Amniotic stem cell (primary cell): ENCODE data around the gene PLEKHA1.

ENCODE experiments used
- DNase-seq: peaks from one replicate; lab custom pipeline; 2025; lab: John Stamatoyannopoulos, UW

The PLEKHA1 gene

DNA sequence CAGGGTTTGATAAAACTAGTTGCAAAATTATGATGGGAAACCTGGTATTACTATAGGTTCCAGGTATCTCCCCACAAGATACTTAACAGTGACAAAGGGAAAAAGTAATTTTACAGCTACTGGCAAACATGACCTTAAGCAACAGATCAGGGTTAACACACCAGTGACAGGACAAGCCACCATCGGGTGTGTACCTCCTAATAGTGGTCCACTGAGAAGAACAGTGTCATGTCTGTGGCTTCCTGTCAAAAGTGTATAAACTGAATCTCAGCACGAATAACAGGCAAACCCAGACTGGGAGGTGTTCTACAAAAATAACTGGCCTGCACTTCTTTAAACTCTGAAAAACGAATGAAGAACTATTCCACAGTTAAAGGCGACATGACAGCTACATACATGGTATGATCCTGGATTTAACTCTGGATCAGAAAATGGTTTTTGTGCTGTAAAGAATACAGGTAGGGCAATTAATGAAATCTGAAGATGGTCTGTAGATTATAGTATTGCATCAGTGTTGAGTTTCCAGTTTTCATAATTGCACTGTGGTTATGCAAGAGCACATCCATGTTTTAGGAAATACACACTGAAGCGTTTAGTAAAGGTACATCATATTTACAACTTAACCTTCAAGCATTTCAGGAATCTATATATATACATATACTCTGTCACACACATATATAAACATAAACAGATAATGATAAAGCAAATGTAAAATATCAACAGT, 47.9 kb downstream of the PLEKHA1 start:
- DNase-seq = no peak

DNA sequence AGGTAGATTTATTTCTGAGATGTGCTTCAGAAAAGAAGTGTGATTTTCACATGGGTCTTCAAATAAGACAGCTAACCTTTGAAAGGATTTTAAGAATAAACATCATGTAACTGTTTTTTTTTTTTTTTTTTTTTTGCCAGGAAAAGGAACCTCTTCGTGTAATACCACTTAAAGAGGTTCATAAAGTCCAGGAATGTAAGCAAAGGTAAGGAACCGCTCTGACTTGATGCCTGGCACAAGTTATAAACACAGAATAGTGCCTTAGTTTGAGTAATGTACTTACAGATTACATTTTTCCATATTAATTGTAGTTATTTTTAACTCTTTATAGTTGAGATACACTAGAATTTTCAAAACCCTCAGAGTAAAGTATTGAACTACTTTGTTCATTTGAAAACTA, 49.6 kb downstream of the PLEKHA1 start:
- DNase-seq = no peak

DNA sequence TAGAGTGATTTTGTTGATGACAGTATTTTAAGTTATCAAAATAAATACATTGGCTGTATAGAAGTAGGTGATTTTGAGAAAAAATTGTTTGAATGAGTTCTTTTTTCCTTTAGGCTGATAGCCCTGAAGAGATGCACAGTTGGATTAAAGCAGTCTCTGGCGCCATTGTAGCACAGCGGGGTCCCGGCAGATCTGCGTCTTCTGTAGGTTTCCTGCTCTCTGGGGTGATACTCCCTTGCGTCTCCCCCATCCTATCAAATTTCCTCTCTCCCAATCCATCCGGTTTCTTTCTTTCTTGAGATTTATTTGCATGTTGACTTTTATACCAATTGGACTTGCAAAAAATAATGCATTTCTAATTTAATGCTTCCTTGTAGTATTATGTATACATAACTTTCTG, 52.3 kb downstream of the PLEKHA1 start:
- DNase-seq = no peak

DNA sequence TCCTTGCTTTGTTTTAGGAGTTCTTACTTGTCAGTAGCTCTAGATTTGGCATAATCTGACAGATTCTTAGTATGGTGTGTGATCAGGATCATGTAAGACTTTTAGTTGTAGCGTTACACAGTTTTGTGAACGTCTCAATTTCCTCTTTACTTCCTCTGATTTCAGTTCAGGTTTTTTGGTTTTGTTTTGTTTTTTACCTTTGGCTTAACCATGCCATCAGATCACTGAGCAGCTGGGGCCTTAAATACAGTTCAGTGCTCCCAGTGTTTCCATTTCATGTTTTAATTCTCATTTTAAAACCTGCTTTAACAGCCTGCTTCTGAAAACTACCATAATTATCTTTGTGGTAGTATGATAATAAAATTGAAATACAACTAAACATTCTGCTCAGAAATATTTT, 52.8 kb downstream of the PLEKHA1 start:
- DNase-seq = no peak

DNA sequence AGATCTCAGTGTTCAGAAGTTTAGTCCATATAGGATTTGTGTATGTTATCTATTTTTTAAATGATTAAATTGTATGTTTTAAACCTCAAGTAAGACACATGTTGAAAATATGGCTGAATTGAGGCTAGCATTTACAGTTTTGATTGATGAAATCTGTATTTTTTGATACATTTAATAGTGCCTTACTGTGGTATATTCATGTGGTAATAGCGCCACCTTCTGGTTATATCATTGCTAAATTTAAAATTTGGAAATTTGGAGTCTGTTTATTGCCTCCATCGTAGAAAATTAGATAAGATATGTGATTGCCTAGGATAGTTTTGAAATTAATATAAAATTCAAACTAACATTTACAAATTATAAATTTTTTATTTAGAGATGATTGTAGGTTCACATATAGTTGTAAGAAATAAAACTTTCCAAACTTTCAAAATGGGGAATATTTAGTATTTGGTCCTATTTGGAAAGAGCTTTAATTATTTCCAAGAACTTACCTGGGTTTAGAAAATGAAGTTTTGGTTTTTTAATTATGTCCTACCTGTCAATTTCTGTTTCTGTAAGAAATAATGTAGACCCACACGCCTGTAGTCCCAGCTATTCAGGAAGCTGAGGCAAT, 60.8 kb downstream of the PLEKHA1 start:
- DNase-seq = no peak

DNA sequence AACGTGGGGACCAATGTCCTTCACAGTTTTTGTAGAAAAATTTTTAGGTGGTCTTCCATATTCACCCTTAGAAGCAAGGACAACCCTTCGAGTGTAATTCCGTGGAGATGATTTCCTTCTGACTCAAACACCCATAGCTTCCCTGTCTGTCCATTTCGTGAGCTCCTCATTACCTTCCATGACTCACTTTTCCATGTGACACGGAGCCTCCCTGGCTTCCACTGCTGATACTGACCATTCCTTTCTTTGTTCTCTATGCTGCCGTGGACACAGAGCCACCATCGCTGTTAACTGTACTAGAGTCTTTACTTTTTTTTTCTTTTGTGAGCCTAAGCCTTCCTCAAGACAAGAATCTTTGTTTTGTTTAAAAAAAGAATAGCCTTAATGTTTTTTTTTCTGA, 67.5 kb downstream of the PLEKHA1 start:
- DNase-seq = no peak

DNA sequence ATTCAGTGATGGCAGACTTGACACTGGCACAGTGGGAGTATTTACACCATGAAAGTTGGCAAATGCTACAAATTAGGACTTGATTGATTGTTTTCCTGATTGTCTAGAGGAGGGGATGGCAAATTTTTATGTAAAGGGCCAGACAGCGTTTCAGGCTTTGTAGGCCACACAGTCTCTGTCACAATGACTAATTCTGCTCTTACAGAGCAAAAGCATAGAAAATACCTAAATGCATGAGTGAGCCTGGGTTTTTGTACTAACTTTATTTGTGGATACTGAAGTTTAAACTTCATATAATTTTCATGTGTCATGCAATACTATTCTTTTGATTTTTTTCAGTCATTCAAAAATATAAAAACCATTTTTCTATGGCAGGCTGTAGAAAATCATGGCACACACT, 71.0 kb downstream of the PLEKHA1 start:
- DNase-seq = no peak

DNA sequence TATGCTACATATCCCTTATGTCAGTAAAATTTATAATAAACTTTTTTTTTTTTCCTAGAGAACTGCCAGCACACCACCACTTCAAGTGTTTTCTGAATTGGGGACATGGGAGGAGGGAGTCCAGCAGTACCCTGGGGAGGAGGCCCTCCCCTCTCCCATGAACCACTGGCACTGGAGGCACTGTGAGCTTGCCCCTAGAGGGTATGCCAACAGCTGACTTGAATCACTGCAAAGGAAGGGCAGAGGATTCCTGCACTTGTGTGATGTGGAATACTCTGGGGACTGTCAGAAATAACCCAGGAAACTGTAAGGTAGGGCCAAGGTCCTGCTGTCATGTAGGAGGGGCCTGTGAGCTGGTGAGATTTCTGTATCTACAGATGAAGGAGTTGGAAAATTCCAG, 71.4 kb downstream of the PLEKHA1 start:
- no peak for DNase-seq

DNA sequence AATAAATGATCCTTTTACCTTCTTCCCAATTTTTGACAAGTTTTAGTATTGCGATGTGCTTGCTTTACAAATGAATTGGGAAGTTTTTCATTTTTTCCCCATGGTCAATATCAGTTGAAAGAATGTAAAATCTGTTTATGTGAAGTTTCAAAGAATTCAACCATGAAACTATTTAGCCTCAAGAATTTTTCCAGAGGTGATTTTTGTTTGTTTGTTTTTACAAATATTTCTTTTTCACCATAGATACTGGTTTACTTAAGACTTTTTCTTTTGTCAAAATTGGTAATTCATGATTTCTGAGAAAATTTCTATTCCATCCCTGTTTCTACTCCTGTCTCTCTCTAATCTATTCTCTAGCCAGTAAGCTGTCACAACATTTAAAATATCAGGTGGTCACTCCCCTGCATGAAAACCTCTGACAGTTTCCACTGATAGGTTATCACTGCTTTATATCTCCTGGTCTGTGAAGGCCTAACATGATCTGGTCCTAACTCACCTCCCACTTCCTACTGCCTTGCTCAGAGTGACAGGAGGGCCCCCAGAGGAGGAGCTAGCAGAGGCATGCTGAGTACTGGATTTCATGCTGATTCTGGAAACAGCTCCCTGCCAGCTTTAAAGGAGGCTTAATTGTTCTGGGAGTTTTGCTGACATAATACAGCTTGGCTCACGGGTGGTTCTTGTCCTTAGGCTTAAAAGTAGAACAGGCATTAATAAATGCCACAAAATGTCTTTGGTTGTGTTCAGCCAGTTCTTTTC, 72.3 kb downstream of the PLEKHA1 start:
- no peak for DNase-seq

DNA sequence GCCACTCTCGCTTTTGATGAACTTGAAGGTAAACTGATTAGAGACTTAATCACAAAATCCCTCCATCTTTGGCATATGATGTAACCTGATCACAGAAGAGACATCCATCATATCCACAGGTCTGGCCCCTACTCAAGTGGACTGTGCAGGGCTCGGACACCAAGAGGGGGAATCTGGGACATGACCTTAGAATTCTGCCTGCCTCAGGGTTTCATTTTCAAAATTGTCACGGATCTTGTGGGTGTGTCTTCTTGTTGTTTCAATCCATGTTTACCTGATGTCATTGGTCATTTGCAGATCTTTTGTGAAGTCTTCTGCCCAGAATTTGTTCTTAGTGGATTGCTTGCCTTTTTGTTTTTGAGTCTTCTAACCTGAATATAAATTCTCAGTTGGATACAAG, 74.1 kb downstream of the PLEKHA1 start:
- DNase-seq = no peak

DNA sequence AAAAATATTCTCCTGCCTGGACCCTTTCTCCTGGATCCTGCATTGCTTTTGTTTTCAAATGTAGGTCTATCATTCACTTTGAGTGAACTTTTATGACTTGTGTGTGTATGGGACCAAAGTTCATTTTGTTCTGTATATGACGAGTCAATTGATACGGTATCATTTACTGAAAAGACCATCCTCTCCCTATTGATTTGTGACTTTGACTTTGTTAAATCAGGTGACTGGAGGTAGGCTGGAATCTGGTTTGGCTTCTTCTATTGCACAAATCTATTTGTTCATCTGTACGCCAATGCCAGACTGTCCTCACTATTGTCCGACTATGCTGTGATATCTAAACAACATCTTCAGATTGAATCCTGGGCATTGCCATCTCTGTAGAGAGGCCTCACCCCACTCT, 74.6 kb downstream of the PLEKHA1 start:
- DNase-seq = no peak

DNA sequence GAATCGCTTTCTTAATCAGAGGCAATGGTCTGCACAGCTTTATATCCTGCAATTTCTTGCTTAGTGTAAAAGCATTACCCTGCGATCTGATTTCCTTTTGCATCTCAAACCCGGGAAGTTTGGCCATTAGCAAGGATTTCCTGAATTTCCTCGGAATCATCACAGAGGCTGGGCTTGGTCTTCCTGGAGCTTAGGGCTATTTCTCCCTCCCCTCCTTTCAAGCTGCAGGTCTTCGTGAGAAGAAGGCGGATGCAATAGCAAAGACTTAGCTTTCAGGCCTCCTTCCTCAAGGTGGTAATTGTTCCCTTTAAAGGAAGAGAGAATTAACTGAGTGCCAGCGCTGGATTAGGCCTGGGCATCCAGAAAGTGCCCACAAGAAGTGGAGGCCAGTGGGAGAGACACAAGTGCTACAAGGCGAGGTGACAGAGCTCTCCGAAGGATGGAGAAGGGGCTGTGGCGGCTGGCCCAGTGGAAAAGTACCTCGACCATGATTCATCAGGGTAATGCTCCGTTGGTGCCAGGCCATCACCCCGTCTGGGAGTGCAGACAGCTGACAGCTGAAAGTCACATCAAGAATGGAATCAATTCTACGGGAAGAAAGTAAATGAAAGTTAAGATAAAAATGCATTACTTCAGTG, 76.0 kb downstream of the PLEKHA1 start:
- DNase-seq = no peak

DNA sequence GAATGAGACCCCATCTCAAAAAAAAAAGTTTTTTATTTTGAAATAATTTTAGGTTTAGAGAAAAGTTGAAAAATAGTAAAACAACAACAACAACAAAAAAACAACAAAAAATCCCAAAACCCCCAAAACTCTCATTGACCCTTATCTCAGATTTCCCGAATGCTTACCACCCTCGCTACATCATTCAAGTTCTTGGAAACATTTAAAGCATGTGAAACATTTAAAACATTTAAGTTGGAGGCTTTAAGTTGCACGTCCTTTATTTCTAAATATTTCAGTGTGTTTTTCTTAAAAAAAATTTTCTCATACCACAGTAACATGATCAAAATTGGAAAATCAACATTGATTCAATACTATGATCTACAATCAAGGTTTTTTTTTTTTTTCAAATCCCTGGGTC, 79.6 kb downstream of the PLEKHA1 start:
- DNase-seq = no peak

DNA sequence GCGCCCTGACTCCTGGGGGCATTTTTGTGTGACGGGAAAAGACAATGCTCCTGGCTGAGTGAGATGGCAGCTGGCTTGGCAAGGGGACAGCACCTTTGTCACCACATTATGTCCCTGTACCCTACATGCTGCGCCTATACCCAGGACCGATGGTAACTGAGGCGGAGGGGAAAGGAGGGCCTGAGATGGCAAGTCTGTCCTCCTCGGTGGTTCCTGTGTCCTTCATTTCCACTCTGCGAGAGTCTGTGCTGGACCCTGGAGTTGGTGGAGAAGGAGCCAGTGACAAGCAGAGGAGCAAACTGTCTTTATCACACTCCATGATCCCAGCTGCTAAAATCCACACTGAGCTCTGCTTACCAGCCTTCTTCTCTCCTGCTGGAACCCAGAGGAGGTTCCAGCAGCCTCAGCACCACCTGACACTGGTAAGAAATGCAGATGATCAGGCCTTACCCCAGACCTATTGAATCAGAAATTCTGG, 80.1 kb downstream of the PLEKHA1 start, which contains the start of gene ARMS2:
ARMS2 (plus strand) TSS at position 51 of the 478 bp plus-strand sequence; CDS start at position 126, 75 bp downstream.
- no peak for DNase-seq

DNA sequence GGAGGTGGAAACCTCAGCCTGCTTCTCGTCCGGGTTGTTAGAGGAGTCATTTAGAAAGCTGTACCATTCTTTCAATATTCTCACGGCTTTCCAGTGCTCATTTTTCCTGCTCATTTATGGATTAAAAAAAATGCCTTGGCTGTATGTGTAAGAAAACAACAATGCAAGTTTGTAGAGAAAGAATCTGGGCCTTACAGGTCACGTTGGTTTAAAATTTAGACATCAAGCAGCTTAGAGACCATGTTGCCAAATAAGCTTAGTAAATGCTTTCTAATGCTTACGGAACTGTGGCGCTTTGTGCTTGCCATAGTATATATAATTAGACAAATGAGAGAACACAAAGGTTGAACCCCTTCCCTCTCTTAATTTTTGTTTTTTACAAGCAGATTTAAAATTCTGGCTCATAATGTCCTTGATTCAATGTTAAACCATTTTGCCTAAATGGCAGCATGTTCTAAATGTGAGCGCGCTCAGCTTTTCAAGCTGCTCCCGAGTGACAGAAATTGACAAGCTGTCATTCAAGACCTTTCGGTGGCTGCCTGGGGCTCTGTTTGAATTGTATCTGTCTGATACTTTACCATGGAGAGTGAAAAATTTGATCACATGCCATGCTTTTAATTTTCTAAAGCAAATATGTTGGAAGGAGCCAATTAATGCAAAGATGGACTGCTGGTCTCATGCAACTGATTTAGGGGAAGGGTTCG, 81.0 kb downstream of the PLEKHA1 start:
- no peak for DNase-seq

DNA sequence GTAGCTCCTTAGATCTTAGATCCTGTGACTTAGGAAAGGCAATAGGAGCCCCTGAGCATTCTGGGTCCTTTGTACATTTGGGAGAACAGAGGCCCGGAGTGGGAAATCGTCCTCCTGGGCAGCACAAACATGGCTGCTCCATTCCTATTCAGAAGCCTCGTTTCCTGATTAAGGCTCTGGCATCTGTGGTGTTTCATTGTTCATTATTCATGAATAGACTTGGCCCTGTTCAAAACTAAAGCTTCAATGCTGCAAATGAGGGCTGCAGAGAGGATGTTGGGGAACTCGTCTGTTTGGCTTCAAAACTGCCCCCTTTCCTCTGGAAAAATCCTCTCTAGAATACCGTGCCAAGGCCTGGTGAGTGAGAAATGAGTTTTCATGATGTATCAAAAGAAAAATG, 83.4 kb downstream of the PLEKHA1 start:
- no peak for DNase-seq

DNA sequence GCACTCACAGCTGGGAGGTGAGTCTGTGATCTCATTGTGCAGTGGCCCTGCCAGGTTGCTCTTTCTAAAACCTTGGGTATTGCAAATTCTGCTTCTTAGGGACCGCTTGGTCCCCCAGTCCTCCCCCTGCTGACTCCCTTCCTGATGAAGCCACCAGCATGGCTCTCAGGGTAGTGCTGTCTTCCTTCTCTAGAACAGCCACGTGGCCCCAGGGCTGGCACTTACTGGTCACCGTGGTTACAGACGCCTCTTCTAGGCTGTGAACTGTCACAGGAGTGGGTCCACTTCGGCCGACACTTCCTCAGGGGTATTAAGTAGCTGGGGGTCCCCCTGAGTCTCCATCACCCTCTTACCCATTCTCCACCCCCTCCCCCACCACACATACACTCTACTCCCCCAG, 84.2 kb downstream of the PLEKHA1 start:
- DNase-seq = no peak

DNA sequence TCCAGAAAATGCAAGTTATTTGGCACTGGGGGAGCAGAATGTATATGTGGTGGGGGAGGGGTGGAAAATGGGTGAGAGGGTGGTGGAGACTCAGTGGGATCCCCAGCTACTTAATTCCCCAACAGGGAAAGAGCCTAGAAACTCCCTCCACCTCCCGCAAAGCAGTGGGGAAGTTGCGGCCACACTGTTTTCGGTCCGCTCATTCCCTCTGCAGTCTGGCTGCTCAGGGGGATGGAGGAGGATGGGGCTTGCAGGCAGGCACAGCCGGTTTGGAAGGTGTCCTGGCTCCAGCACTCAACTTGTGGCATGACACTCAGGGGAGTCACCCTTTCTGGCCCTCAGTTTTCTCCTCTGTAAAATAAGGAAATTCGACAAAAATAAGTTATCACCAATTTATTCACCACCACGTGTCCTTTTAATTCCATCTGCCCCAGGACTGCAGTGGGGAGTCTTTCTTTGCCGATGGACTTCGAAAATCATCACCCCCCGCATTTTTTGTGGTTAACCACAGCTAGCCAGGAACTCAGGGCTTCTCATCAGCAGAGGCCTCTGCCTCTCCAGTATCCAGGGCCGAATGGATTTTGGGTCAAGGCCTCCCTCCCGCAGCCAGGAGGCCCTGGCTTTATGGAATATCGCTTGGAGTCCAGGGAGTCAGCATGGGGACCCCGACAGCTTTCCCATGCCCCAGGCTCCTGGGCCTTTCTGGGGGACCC, 85.2 kb downstream of the PLEKHA1 start:
- no peak for DNase-seq

DNA sequence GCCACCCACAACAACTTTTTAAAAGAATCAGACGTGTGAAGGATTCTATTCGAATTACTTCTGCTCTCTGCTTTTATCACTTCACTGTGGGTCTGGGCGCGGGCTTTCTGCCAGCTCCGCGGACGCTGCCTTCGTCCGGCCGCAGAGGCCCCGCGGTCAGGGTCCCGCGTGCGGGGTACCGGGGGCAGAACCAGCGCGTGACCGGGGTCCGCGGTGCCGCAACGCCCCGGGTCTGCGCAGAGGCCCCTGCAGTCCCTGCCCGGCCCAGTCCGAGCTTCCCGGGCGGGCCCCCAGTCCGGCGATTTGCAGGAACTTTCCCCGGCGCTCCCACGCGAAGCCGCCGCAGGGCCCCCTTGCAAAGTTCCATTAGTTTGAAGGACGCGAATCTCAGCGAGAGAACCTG, 86.4 kb downstream of the PLEKHA1 start:
- no peak for DNase-seq

DNA sequence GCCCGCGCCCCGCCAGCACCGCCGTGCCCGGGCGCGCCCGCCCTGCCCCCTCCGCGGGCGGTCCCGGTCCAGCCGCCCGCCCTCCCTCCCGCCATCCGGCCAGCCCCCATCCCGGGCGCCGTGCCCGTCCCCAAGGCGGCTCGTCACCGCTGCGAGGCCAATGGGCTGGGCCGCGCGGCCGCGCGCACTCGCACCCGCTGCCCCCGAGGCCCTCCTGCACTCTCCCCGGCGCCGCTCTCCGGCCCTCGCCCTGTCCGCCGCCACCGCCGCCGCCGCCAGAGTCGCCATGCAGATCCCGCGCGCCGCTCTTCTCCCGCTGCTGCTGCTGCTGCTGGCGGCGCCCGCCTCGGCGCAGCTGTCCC, 86.8 kb downstream of the PLEKHA1 start, which contains the start of gene HTRA1:
HTRA1 (plus strand) TSS at position 187 of the 362 bp plus-strand sequence; CDS start at position 287, 100 bp downstream.
- DNase-seq = peak; percentile 40
